HepG2 (cell line): ENCODE measurements around the gene CASKIN2. TPM values are rescaled to one million over a fixed set of nuclear protein-coding genes. Genes with fewer than 3 reads are reported as not detected.
A peak's percentile ranks its signal among the peaks of the same experiment; 100 is the strongest.

Experiments
- BRCA1 ChIP-seq: sonication (generic); formaldehyde crosslinking; IDR thresholded peaks from 2 replicates; pipeline ENCODE4 v1.4.0; 2020; ENCODE audit warnings: missing genetic modification reagents
- CHCHD3 ChIP-seq: sonication (generic); formaldehyde crosslinking; IDR thresholded peaks from 2 replicates; pipeline ENCODE4 v1.8.0; 2022; ENCODE audit warnings: mild to moderate bottlenecking, missing genetic modification reagents, moderate library complexity
- CSRNP2 ChIP-seq: sonication (generic); formaldehyde crosslinking; conservative IDR thresholded peaks from 2 replicates; pipeline ENCODE4 v1.8.0; 2022; ENCODE audit warnings: low read depth, missing genetic modification reagents
- ELK4 ChIP-seq: sonication (generic); formaldehyde crosslinking; IDR thresholded peaks from 2 replicates; pipeline ENCODE4 v1.9.0; 2021; ENCODE audit warnings: missing genetic modification reagents, borderline replicate concordance
- ETV5 ChIP-seq: IDR thresholded peaks from 2 replicates; pipeline ENCODE4 v1.6.1; 2018; ENCODE audit warnings: missing biosample characterization, missing genetic modification reagents, inconsistent platforms, borderline replicate concordance
- HNF1B ChIP-seq: sonication (generic); formaldehyde crosslinking; IDR thresholded peaks from 2 replicates; pipeline ENCODE4 v1.5.1; 2020; ENCODE audit warnings: mild to moderate bottlenecking, moderate library complexity, missing genetic modification reagents
- JUNB ChIP-seq: sonication (generic); formaldehyde crosslinking; IDR thresholded peaks from 2 replicates; pipeline ENCODE4 v1.8.0; 2022; ENCODE audit warnings: missing genetic modification reagents, mild to moderate bottlenecking, borderline replicate concordance
- KAT7 ChIP-seq: IDR thresholded peaks from 2 replicates; pipeline ENCODE4 v1.6.1; 2018; ENCODE audit warnings: borderline replicate concordance, missing compliant biosample characterization
- NCOA5 ChIP-seq: sonication (generic); formaldehyde crosslinking; IDR thresholded peaks from 2 replicates; pipeline ENCODE4 v1.4.0; 2020; ENCODE audit warnings: missing genetic modification reagents
- POGZ ChIP-seq: sonication (generic); formaldehyde crosslinking; IDR thresholded peaks from 2 replicates; pipeline ENCODE4 v1.4.0; 2020; ENCODE audit warnings: mild to moderate bottlenecking, missing genetic modification reagents
- RBAK ChIP-seq: sonication (generic); formaldehyde crosslinking; IDR thresholded peaks from 2 replicates; pipeline ENCODE4 v1.5.1; 2020; ENCODE audit warnings: mild to moderate bottlenecking, missing genetic modification reagents
- RCOR2 ChIP-seq: IDR thresholded peaks from 2 replicates; pipeline ENCODE4 v1.6.1; 2016; ENCODE audit warnings: missing biosample characterization, missing genetic modification reagents
- SETDB1 ChIP-seq: sonication (generic); formaldehyde crosslinking; IDR thresholded peaks from 2 replicates; pipeline ENCODE4 v1.5.1; 2020; ENCODE audit warnings: missing genetic modification reagents, mild to moderate bottlenecking, borderline replicate concordance
- SKI ChIP-seq: fragments of 450-650 bp; IDR thresholded peaks from one replicate; pipeline ENCODE4 v1.6.1; 2018; ENCODE audit warnings: mild to moderate bottlenecking; ENCODE audit not compliant: partially characterized antibody
- SOX6 ChIP-seq, 2 experiments: fragments of 450-650 bp in 1 of 2; sonication (generic) in 1 of 2; formaldehyde crosslinking in 1 of 2; IDR thresholded peaks; 2 replicates each; pipeline versions ENCODE4 v1.4.0 to v1.6.1; 2017 to 2020; ENCODE audit warnings: antibody characterized with exemption in 1 of 2, mild to moderate bottlenecking in 1 of 2, missing genetic modification reagents in 1 of 2
- SP1 ChIP-seq, 2 experiments: fragments of 450-650 bp in 1 of 2; sonication (generic) in 1 of 2; formaldehyde crosslinking in 1 of 2; IDR thresholded peaks; 2 replicates each; pipeline versions ENCODE4 v1.4.0 to v1.6.1; 2016 to 2020; ENCODE audit warnings: missing genetic modification reagents in 1 of 2
- SRY ChIP-seq: sonication (generic); formaldehyde crosslinking; IDR thresholded peaks from 2 replicates; pipeline ENCODE4 v1.8.0; 2022; ENCODE audit warnings: mild to moderate bottlenecking, missing genetic modification reagents
- TEF ChIP-seq: sonication (generic); formaldehyde crosslinking; IDR thresholded peaks from 2 replicates; pipeline ENCODE4 v1.5.0; 2020; ENCODE audit warnings: missing genetic modification reagents
- TOE1 ChIP-seq: sonication (generic); formaldehyde crosslinking; IDR thresholded peaks from 2 replicates; pipeline ENCODE4 v1.4.0; 2020; ENCODE audit warnings: mild to moderate bottlenecking, missing genetic modification reagents
- U2AF1 ChIP-seq: fragments of 200-400 bp; formaldehyde crosslinking; optimal IDR thresholded peaks from 2 replicates; pipeline ENCODE3; 2017; ENCODE audit warnings: mild to moderate bottlenecking, low read depth, low read length
- ZBTB1 ChIP-seq: sonication (generic); formaldehyde crosslinking; IDR thresholded peaks from 2 replicates; pipeline ENCODE4 v1.4.0; 2020; ENCODE audit warnings: missing genetic modification reagents, borderline replicate concordance
- ZNF20 ChIP-seq: sonication (generic); formaldehyde crosslinking; IDR thresholded peaks from 2 replicates; pipeline ENCODE4 v1.4.0; 2020; ENCODE audit warnings: mild to moderate bottlenecking, moderate library complexity, missing genetic modification reagents
- ZNF597 ChIP-seq: sonication (generic); formaldehyde crosslinking; IDR thresholded peaks from 2 replicates; pipeline ENCODE4 v1.5.0; 2020; ENCODE audit warnings: missing genetic modification reagents
- ZNF83 ChIP-seq: sonication (generic); formaldehyde crosslinking; IDR thresholded peaks from 2 replicates; pipeline ENCODE4 v1.4.0; 2020; ENCODE audit warnings: missing genetic modification reagents, mild to moderate bottlenecking, borderline replicate concordance
- ZNF839 ChIP-seq: sonication (generic); formaldehyde crosslinking; IDR thresholded peaks from 2 replicates; pipeline ENCODE4 v1.4.0; 2020; ENCODE audit warnings: missing genetic modification reagents, mild to moderate bottlenecking, borderline replicate concordance
- polyA plus RNA-seq, 8 experiments: library from polyadenylated mRNA; depleted of rRNA in 3 of 8; stranded (reverse) in 7 of 8; unstranded in 1 of 8; fragments of >200 nt; fragmentation: Illumina TruSeq in 4 of 8; extraction: Trizol in 4 of 8; gene quantifications; 2 replicates each; pipeline versions ENCODE4 v1.2.1 to v1.2.3, GENCODE V29; 2011 to 2016; ENCODE audit warnings: low read depth in 4 of 8, missing spikeins in 1 of 8, mixed read lengths in 1 of 8; ENCODE audit not compliant: insufficient read depth in 1 of 8
- total RNA-seq, 5 experiments: library from RNA; depleted of rRNA; stranded (reverse); fragments of >200 nt; fragmentation: Illumina TruSeq; extraction: Trizol; gene quantifications; 2 replicates each; pipeline ENCODE4 v1.2.3, GENCODE V29; 2016; ENCODE audit warnings: low read depth in 1 of 5

The CASKIN2 gene
- total and polyA plus RNA-seq, 2 of the 13 experiments (the other 11 are each of a cell fraction or from before 2014, with no cell fraction given), result 5.2 to 7.8 TPM

GRCh38 chr17:75457047-75457654, 58.2 kb downstream of the CASKIN2 start (continued):
- TF ChIP-seq CSRNP2 (CRISPR knock-in tag) (no peak), ZNF83 (no peak), SP1 (IDR thresholded peaks at IDR 0.05) (no peak), SP1 (CRISPR knock-in tag; IDR thresholded peaks at IDR 0.05) (no peak), BRCA1 (CRISPR knock-in tag) (no peak), ZNF597 (CRISPR knock-in tag) (no peak), JUNB (CRISPR knock-in tag) (no peak), SKI (no peak), CHCHD3 (0 out of 2 replicates have a peak, but pooled peaks have one; percentile 63), HNF1B (CRISPR knock-in tag) (peak; percentile 55; the same call in 1 of the 2 replicates), POGZ (CRISPR knock-in tag) (no peak), TOE1 (no peak), SRY (CRISPR knock-in tag) (no peak), ZNF20 (0 out of 2 replicates have a peak, but pooled peaks have one; percentile 6), U2AF1 (no peak), ELK4 (CRISPR knock-in tag) (no peak), RBAK (CRISPR knock-in tag) (no peak), ZNF839 (CRISPR knock-in tag) (no peak), KAT7 (no peak), SOX6 (IDR thresholded peaks at IDR 0.05) (no peak), SOX6 (CRISPR knock-in tag; IDR thresholded peaks at IDR 0.05) (no peak), ETV5 (CRISPR knock-in tag) (no peak), NCOA5 (CRISPR knock-in tag) (no peak), RCOR2 (CRISPR knock-in tag) (no peak), TEF (CRISPR knock-in tag) (no peak), SETDB1 (no peak), ZBTB1 (no peak)
